Astrocyte (in vitro differentiated cells and primary cell): ENCODE results near the gene MBNL1.

Experiments used
- CTCF ChIP-seq: IDR thresholded peaks from 2 replicates; pipeline ENCODE4 v1.5.1; 2011; ENCODE audit warnings: low read depth, mild to moderate bottlenecking, inconsistent platforms, low read length, moderate library complexity; ENCODE audit not compliant: insufficient read depth
- EZH2 ChIP-seq: IDR thresholded peaks from 2 replicates; pipeline ENCODE4 v1.6.1; 2012; ENCODE audit warnings: mild to moderate bottlenecking, low read length, inconsistent platforms; ENCODE audit not compliant: insufficient read depth

GRCh38 chr3:152428577-152428976 lies 159.8 kb downstream of the MBNL1 start:
- no peak for TF ChIP-seq EZH2
- no peak for TF ChIP-seq CTCF
